ENCODE data around the gene CIDEB. TPM values are rescaled to one million over a fixed set of nuclear protein-coding genes. Genes with fewer than 3 reads are reported as not detected.

CIDEB gene
- total and polyA plus RNA-seq, 10 of the 15 experiments (the other 5 are each of a cell fraction or from before 2014, with no cell fraction given), result 0.34 to 6.3 (median 3.2) TPM

GRCh38 chr14:24299255-24300191, 8.3 kb downstream of the CIDEB start, which contains the start of the genes DHRS1 and NOP9 (continued):
- TF ChIP-seq ZNF592 (IDR thresholded peaks at IDR 0.05) (no peak), STAT1 (conservative IDR thresholded peaks at IDR 0.05) (no peak), BCL11A (IDR thresholded peaks at IDR 0.05; ENCODE audit: low read depth, low read length) (no peak), CBX5 (IDR thresholded peaks at IDR 0.05; ENCODE audit: low read depth) (no peak), SP1 (IDR thresholded peaks at IDR 0.05; ENCODE audit: low read depth, low read length) (peak; percentile 88), HDAC2 (IDR thresholded peaks at IDR 0.05) (0 out of 2 replicates have a peak, but pooled peaks have one; percentile 71), ATF7 (IDR thresholded peaks at IDR 0.05; ENCODE audit: low read depth) (peak; percentile 81), SUPT20H (IDR thresholded peaks at IDR 0.05; ENCODE audit: borderline replicate concordance, control insufficient read depth, low read depth, low read length) (no peak), TCF3 (IDR thresholded peaks at IDR 0.05; ENCODE audit: borderline replicate concordance, insufficient read depth, low read depth, low read length) (no peak), PKNOX1 (IDR thresholded peaks at IDR 0.05) (no peak), POLR2AphosphoS5 (IDR thresholded peaks at IDR 0.05; ENCODE audit: low read length) (peak; percentile 64), REST (IDR thresholded peaks at IDR 0.05; ENCODE audit: low read depth, low read length) (no peak), CEBPB (IDR thresholded peaks at IDR 0.05; ENCODE audit: borderline replicate concordance in 1 of 2, low read depth in 2 of 2, low read length in 2 of 2) (no peak), NR2C1 (IDR thresholded peaks at IDR 0.05) (peak; percentile 23; the same call in 1 of the 2 replicates), MAX (IDR thresholded peaks at IDR 0.05; ENCODE audit: low read depth, low read length) (peak; percentile 73)
